ENCODE results near the gene MRPL16.

Gene MRPL16

GRCh38 chr11:59756845-59757244, 53.7 kb downstream of the MRPL16 start:
- Histone ChIP-seq H3K23ac (ENCODE audit: low read length in 2 of 2) (no peak overlapping the region), H3K4ac (ENCODE audit: low read depth in 1 of 2, low read length in 2 of 2) (no peak overlapping the region), H3K4me2 (ENCODE audit: low read length, poor library complexity, severe bottlenecking) (peak overlapping the region; percentile 88), H2BK120ac (ENCODE audit: low read depth, low read length) (no peak overlapping the region), H3K27me3 (ENCODE audit: control insufficient read depth in 1 of 2, insufficient read depth in 1 of 2, low read length in 2 of 2) (no peaks in the 10 kb centered on the region), H4K91ac (ENCODE audit: low read length) (no peak overlapping the region), H3K4me1 (ENCODE audit: control insufficient read depth, insufficient read depth, low read depth, low read length) (peaks cover 19% of the 10 kb centered on the region), H2BK12ac (ENCODE audit: low read length in 2 of 2) (no peak overlapping the region), H3K9ac (ENCODE audit: low read length) (peak overlapping the region; percentile 95), H3K4me3 (ENCODE audit: insufficient read depth in 1 of 2, low read depth in 1 of 2, low read length in 2 of 2) (peak overlapping the region in 1 of 2 experiments; percentile 92), H3K14ac (ENCODE audit: low read length in 2 of 2) (no peak overlapping the region), H3K18ac (ENCODE audit: low read depth in 1 of 2, low read length in 2 of 2) (peak overlapping the region in 1 of 2 experiments; percentile 59), H2BK15ac (ENCODE audit: low read depth, poor library complexity, severe bottlenecking) (peak overlapping the region; percentile 49), H2BK5ac (ENCODE audit: low read depth, low read length, poor library complexity, severe bottlenecking) (no peak overlapping the region), H2AK5ac (ENCODE audit: low read length, severe bottlenecking) (no peak overlapping the region), H4K8ac (ENCODE audit: low read length) (peak overlapping the region; percentile 45), H2AFZ (ENCODE audit: low read depth, low read length) (no peak overlapping the region), H3K36me3 (ENCODE audit: control insufficient read depth in 1 of 2, insufficient read depth in 2 of 2, low read depth in 1 of 2, low read length in 2 of 2) (peaks cover 3 to 20% of the 10 kb centered on the region in 2 experiments), H3K79me1 (replicated peaks; ENCODE audit: low read length, poor library complexity, severe bottlenecking) (no peaks in the 10 kb centered on the region), H3K9me3 (ENCODE audit: control insufficient read depth, low read length) (no peaks in the 10 kb centered on the region), H3K27ac (ENCODE audit: low read length, poor library complexity, severe bottlenecking) (peak overlapping the region; percentile 97)
- 46% methylated on average over 4 of the region's 4 CpGs for WGBS
- peak; percentile 37 for DNase-seq

- no peak for DNase-seq
- no peak overlapping the region for H2AK5ac ChIP-seq (ENCODE audit: low read length, severe bottlenecking)
Observed at GRCh38 chr11:59756558-59756840, 54.1 kb downstream of the MRPL16 start.

More at GRCh38 chr11:59756558-59756840, 54.1 kb downstream of the MRPL16 start:
- Histone ChIP-seq H3K79me1 (replicated peaks; ENCODE audit: low read length, poor library complexity, severe bottlenecking) (no peaks in the 10 kb centered on the region), H2BK15ac (ENCODE audit: low read depth, poor library complexity, severe bottlenecking) (no peak overlapping the region), H2BK5ac (ENCODE audit: low read depth, low read length, poor library complexity, severe bottlenecking) (no peak overlapping the region), H4K8ac (ENCODE audit: low read length) (no peak overlapping the region), H2BK12ac (ENCODE audit: low read length in 2 of 2) (peak overlapping the region in 1 of 2 experiments; percentile 40), H3K4me2 (ENCODE audit: low read length, poor library complexity, severe bottlenecking) (peak overlapping the region; percentile 88), H3K9ac (ENCODE audit: low read length) (peak overlapping the region; percentile 95), H3K14ac (ENCODE audit: low read length in 2 of 2) (no peak overlapping the region), H3K23ac (ENCODE audit: low read length in 2 of 2) (no peak overlapping the region), H3K4me3 (ENCODE audit: insufficient read depth in 1 of 2, low read depth in 1 of 2, low read length in 2 of 2) (peak overlapping the region in 1 of 2 experiments; percentile 92), H3K36me3 (ENCODE audit: control insufficient read depth in 1 of 2, insufficient read depth in 2 of 2, low read depth in 1 of 2, low read length in 2 of 2) (peaks cover 3 to 20% of the 10 kb centered on the region in 2 experiments), H3K27ac (ENCODE audit: low read length, poor library complexity, severe bottlenecking) (peak overlapping the region; percentile 97), H3K18ac (ENCODE audit: low read depth in 1 of 2, low read length in 2 of 2) (no peak overlapping the region), H4K91ac (ENCODE audit: low read length) (no peak overlapping the region), H3K9me3 (ENCODE audit: control insufficient read depth, low read length) (no peaks in the 10 kb centered on the region), H2AFZ (ENCODE audit: low read depth, low read length) (no peak overlapping the region), H3K4me1 (ENCODE audit: control insufficient read depth, insufficient read depth, low read depth, low read length) (peaks cover 18% of the 10 kb centered on the region), H3K4ac (ENCODE audit: low read depth in 1 of 2, low read length in 2 of 2) (peak overlapping the region in 1 of 2 experiments; percentile 32), H3K27me3 (ENCODE audit: control insufficient read depth in 1 of 2, insufficient read depth in 1 of 2, low read length in 2 of 2) (no peaks in the 10 kb centered on the region), H2BK120ac (ENCODE audit: low read depth, low read length) (no peak overlapping the region)
- WGBS: 73% methylated on average over 3 of the region's 3 CpGs
